ENCODE measurements around the gene FBXL17.

Gene FBXL17

GRCh38 chr5:107858324-107858723 lies 523.6 kb downstream of the FBXL17 start:
- DNase-seq (ENCODE audit: low spot score): no peak

DNA sequence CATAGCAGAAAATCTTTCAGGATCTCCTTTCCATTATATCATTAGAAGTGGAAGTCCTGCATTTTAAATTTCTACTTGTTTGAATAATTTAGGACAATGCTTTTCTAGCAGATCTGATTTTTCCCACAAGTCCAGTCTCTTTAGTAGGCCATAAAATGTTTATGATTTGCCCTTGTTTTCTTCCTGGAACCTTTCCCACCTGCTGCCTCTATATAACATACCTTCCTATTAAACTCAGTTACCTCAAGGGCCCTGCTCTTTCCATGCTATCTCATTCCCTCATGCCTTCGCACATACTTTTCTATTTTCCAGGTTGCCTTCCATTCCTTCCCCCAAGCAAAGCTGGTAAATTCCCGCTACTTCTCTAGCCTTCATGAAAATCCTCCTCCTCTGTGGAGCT lies 524.1 kb downstream of the FBXL17 start:
- no peak for DNase-seq (ENCODE audit: low spot score)

- no peak for DNase-seq (ENCODE audit: low spot score)
Measured at GRCh38 chr5:107855171-107855570, 526.7 kb downstream of the FBXL17 start.

GRCh38 chr5:107853696-107854095 lies 528.2 kb downstream of the FBXL17 start:
- no peak for DNase-seq (ENCODE audit: low spot score)

GRCh38 chr5:107853031-107853430 lies 528.9 kb downstream of the FBXL17 start:
- DNase-seq (ENCODE audit: low spot score): no peak

DNA sequence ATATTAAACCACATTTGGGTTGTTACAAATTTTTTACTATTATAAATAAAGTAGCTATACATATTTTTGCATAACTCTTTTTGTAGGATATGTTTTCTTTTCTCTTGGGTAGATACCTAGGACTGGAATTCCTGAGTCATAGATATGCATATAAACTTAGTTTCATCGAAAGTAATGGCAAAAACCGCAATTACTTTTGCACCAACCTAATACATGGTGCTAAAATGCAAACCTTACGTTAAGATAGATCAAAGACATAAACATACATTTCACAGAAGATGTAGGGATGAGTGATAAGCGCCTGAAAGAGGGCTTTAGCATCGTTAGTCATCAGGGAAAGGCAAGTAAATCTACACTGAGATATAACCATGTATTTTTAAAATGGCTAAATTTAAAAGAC lies 532.8 kb downstream of the FBXL17 start:
- DNase-seq (ENCODE audit: low spot score): no peak

DNA sequence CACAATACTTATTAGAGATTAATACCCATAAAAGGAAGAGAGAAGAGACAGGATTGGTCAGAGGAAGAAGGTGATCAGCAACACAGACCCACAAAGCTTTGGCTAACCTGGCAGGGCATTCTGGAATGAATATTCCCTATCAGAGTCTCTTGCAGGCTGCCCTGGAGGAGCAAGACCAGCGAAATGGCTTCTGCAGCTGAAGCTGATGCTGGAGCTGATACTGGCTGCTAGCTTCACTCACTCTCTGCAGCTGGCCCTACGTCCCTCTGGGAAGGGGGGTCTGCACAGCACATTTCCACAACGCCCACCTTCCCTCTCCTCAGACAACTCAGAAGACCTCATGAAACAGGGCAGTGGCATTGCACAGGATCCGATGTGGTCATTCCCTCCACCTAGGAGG lies 541.3 kb downstream of the FBXL17 start:
- DNase-seq (ENCODE audit: low spot score): no peak

DNA sequence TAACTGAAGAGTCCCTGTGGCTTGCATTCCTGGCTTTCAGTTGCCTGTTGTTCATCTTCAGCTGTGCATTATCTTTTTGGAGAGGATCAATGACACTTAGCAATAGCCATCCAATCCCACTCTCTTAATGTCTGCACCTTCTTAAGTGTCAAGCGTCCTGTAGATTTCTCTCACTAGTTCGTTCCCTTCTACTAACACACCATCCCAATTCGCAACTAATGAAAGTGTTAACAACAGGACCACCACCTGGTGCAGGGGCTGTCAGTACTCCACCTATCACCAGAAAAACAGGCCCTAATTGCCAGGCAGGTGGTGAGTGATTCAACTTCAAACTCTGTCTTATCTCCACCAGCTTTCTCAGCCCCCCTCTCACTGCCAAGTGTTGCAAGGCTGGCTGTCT lies 541.7 kb downstream of the FBXL17 start:
- no peak for DNase-seq (ENCODE audit: low spot score)

DNA sequence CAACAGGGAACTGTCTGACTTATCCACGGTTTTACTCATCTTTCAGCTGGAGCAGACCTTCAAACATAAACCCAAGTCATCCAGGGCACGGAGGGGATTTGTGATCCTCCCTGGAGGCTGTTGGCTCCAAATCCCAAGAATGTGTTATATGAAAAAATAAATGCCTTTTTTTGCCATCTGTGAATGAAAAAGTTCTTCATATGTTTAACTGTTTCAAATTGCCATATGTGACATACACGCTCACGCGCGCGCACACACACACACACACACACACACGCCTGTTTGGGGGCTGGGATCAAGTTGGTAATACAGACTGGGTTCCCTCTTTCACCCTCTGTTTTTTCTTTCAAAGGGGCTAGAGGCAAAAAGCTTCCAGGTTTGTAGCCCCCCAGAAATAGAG lies 546.8 kb downstream of the FBXL17 start:
- DNase-seq (ENCODE audit: low spot score): no peak

DNA sequence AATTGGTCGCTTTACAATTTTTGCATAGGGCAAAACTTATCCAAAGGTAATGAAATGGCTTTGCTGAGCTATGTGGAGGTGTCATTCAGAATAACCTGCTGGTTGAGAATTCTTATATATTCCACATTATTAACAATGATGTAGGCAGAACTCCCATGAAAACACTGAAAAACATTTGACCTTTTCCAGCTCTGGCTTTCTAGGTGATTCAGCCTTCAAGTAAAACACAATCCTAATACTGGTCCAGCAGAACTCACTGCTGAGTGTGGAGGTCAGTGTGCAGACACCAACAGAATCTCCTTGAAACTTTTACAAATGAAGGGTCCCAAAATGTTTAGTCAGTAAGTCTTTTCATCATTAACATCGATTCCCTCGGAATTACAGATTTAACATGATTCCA lies 549.2 kb downstream of the FBXL17 start:
- no peak for DNase-seq (ENCODE audit: low spot score)

GRCh38 chr5:107831612-107832395 lies 550.1 kb downstream of the FBXL17 start:
- peak; percentile 94 for DNase-seq (ENCODE audit: low spot score)

DNA sequence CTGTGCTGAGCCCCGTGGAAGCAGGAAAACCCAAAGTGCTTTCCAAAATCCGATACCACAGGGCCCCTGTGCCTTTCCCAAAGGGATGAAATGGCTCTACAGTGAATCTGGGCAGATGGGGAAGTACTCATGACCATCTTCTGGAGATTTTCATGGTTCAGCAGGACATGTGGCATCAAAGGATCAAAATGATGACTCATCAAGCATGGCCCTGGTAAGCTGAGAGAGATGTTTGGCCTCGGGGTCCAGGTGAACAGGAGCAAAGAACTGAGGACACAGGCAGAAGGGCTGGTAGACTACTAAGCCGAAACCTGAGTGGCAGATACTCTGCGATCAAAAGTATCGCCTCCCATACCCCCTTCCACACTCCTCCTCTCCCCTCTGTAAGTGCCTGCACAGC lies 551.1 kb downstream of the FBXL17 start:
- no peak for DNase-seq (ENCODE audit: low spot score)

DNA sequence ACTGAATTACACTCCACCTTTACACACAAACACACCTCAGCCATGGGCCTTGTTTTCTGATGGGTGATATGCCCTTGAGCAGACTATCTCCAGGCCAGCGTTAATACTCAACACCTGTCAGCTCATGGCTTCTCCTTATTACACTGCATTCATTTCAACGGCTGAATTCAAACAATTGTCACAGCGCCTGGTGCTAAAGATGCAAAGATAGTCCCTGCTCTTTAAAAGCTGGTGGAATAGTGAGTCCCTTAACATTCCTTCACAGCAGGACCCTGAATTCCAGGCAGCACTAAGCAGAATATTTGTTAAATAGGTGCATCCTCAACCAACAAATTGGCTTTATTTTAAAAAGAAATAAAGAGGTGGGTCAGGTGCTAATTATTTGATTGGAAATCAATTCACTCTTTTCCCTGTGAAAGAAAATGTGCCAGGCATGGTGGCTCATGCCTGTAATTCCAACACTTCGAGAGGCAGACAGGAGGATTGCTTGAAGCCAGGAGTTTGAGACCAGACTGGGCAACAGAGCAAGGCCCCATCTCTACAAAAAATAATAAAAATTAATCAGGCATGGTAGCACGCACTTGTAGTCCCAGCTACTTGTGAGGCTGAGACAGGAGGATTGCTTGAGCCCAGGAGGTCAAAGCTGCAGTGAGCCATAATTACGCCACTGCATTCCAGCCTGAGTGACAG lies 555.4 kb downstream of the FBXL17 start:
- no peak for DNase-seq (ENCODE audit: low spot score)

DNA sequence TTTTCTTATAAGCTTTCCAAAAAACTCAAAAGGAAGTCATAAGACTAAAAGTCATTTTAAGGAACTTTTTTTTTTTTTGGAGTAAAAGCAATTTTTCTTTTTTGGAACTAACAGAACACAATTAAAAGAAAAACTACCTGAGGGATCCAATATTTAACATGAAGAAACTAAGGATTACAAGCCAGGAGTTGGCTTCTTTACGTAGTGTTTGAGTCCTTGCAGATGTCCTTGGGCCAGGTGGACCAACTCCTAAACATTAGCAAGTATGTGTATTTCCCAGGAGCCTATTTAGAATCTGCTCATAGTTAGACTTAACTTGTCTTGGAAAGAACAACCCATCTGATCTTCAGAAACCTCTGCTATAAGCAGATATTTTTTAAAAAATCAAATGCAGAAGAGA lies 557.1 kb downstream of the FBXL17 start:
- DNase-seq (ENCODE audit: low spot score): no peak

DNA sequence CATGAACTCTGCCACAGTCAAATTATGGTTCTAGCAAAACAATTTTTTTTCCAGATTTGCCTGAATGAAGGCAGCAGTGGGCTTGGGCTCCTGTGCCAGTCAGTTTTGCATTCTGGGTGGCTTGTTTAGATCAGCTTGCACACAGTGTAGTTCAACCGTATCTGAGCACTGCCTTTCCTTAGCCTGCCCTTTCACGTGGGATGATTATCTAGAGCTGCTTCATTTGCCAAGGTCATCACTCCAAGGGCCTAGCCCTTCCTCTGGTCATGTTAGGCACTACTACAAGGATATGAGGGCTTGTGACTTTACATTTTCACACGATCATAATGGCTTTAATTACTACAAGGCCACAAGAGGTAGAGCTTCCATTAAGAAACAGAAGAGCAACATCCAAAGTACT lies 560.6 kb downstream of the FBXL17 start:
- no peak for DNase-seq (ENCODE audit: low spot score)

GRCh38 chr5:107820429-107820828 lies 561.5 kb downstream of the FBXL17 start:
- DNase-seq (ENCODE audit: low spot score): peak; percentile 26

- DNase-seq (ENCODE audit: low spot score): no peak
Measured at GRCh38 chr5:107817951-107818350, 563.9 kb downstream of the FBXL17 start.

GRCh38 chr5:107817436-107817835 lies 564.5 kb downstream of the FBXL17 start:
- DNase-seq (ENCODE audit: low spot score): no peak

DNA sequence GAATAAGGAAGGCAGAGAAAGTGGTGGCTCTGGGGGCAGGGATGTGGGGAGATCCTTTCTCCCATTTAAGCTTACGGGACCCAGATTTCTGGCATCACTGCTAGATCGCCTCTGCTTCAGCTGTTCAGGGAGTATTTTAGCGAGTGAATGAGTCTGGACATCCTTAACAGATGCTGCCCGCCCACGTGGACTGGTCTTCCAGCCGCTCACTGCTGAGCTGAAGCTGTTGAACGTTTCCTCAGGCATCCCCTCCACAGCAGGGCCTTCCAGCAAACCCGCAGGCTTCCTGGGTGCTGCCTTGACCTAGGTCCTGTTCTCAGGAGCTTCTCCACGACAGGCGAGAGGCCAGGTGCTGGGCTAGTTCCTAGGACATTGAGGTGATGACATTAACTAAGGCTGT lies 566.8 kb downstream of the FBXL17 start:
- DNase-seq (ENCODE audit: low spot score): no peak

- no peak for DNase-seq (ENCODE audit: low spot score)
Measured at GRCh38 chr5:107814183-107814827, 567.6 kb downstream of the FBXL17 start.

- no peak for DNase-seq (ENCODE audit: low spot score)
Measured at GRCh38 chr5:107813559-107813958, 568.3 kb downstream of the FBXL17 start.

GRCh38 chr5:107812570-107813141 lies 569.2 kb downstream of the FBXL17 start:
- DNase-seq (ENCODE audit: low spot score): peak; percentile 82
